Naive thymus-derived CD8-positive, alpha-beta T cell (primary cell): ENCODE measurements around the gene RGR. TPM values are rescaled to one million over a fixed set of nuclear protein-coding genes. Genes with fewer than 3 reads are reported as not detected.

ENCODE experiments used
- ATAC-seq, 2 donors: fragments of 150-1000 bp; cut with Tn5 transposase in 1 of 2; sonication (Bioruptor Pico), chemical (Tn5 transposase) in 1 of 2; 1 replicate in 1 of 2; 2 replicates in 1 of 2; pipeline ENCODE4 v1.10.0; 2021; ENCODE audit warnings: mild to moderate bottlenecking in 2 of 2, moderate library complexity in 2 of 2
- POLR2A ChIA-PET: fragments of 350-600 bp; sonication (Branson Sonifier 250); formaldehyde crosslinking; loops from one replicate; lab custom pipeline; 2021; ENCODE audit warnings: antibody characterized with exemption; lab: Charles Lee
- DNase-seq, 10 donors: peaks; one replicate each; pipeline versions ENCODE4 v3.0.0 to v3.0.0-alpha.2; 2020 to 2022
- H3K27ac Mint-ChIP-seq, 10 donors: one replicate each; pipeline ENCODE4 v1.8.0; 2020 to 2022; ENCODE audit warnings: mild to moderate bottlenecking in 10 of 10, mixed read lengths in 10 of 10, moderate library complexity in 4 of 10, inconsistent platforms in 1 of 10
- H3K27me3 Mint-ChIP-seq, 5 donors: one replicate each; pipeline ENCODE4 v1.8.0; 2021 to 2022; ENCODE audit warnings: mixed read lengths in 5 of 5
- H3K36me3 Mint-ChIP-seq, 3 donors: one replicate each; pipeline ENCODE4 v1.8.0; 2020 to 2022; ENCODE audit warnings: mixed read lengths in 3 of 3, mild to moderate bottlenecking in 2 of 3, inconsistent platforms in 1 of 3
- H3K4me1 Mint-ChIP-seq, 4 donors: one replicate each; pipeline ENCODE4 v1.8.0; 2021 to 2022; ENCODE audit warnings: mixed read lengths in 4 of 4
- H3K4me3 Mint-ChIP-seq, 10 donors: one replicate each; pipeline ENCODE4 v1.8.0; 2020 to 2022; ENCODE audit warnings: mild to moderate bottlenecking in 10 of 10, mixed read lengths in 10 of 10, moderate library complexity in 6 of 10, inconsistent platforms in 1 of 10
- H3K9me3 Mint-ChIP-seq, 9 donors: one replicate each; pipeline ENCODE4 v1.8.0; 2020 to 2022; ENCODE audit warnings: mixed read lengths in 9 of 9, mild to moderate bottlenecking in 3 of 9, inconsistent platforms in 1 of 9, moderate library complexity in 1 of 9
- polyA plus RNA-seq, 3 donors: library from polyadenylated mRNA; unstranded; fragments of 300-500 nt; fragmentation: Illumina TruSeq; gene quantifications; one replicate each; pipeline ENCODE4 v1.2.3, GENCODE V29; 2021
- total RNA-seq, 8 experiments: library from RNA in 2 of 8; stranded (reverse) in 2 of 8; gene quantifications; one replicate each; pipeline ENCODE4 v1.2.3 and lab custom pipeline; 2021 to 2026

Gene RGR
- total and polyA plus RNA-seq, 5 experiments from 2014 or later: not detected

GRCh38 chr10:84248794-84249193 is 3.9 kb downstream of the RGR start:
- Mint-ChIP-seq H3K27me3 (peaks cover 0 to 16% (median 4%) of the 10 kb centered on the region in 5 donors), H3K36me3 (no peaks in the 10 kb centered on the region), H3K27ac (no peak overlapping the region), H3K9me3 (peaks cover 0 to 4% (median 0%) of the 10 kb centered on the region in 9 donors), H3K4me1 (no peaks in the 10 kb centered on the region), H3K4me3 (no peak overlapping the region)
- DNase-seq (no peak), ATAC-seq (no peak)
- POLR2A ChIA-PET: no interaction called here

GRCh38 chr10:84254552-84255478 is 10.0 kb downstream of the RGR start:
- Mint-ChIP-seq H3K27me3 (peaks cover 6 to 27% (median 19%) of the 10 kb centered on the region in 5 donors), H3K4me3 (no peak overlapping the region), H3K27ac (no peak overlapping the region), H3K4me1 (peaks cover 4 to 5% (median 4%) of the 10 kb centered on the region in 4 donors), H3K36me3 (no peaks in the 10 kb centered on the region), H3K9me3 (peaks cover 0 to 4% (median 0%) of the 10 kb centered on the region in 9 donors)
- ATAC-seq (no peak), DNase-seq (no peak)
- POLR2A ChIA-PET: no interaction called here

GRCh38 chr10:84256510-84257342 is 11.9 kb downstream of the RGR start:
- ATAC-seq (peak; percentile 42 to 47), DNase-seq (peak in 8 of 10 donors; percentile 8 to 39 (median 18))
- peaks cover 7 to 34% (median 16%) of the 10 kb centered on the region in 5 donors for H3K27me3 Mint-ChIP-seq
- no peaks in the 10 kb centered on the region for H3K36me3 Mint-ChIP-seq
- POLR2A ChIA-PET: no interaction called here
- H3K4me1 Mint-ChIP-seq: peaks cover 4 to 5% (median 4%) of the 10 kb centered on the region in 4 donors
- peak overlapping the region in 1 of 10 donors; percentile 19 for H3K27ac Mint-ChIP-seq
- H3K9me3 Mint-ChIP-seq: peaks cover 0 to 1% (median 0%) of the 10 kb centered on the region in 9 donors
- peak overlapping the region in 2 of 10 donors; percentile 28 to 49 for H3K4me3 Mint-ChIP-seq

GRCh38 chr10:84257343-84258020 is 12.6 kb downstream of the RGR start:
- no peak overlapping the region for H3K27ac Mint-ChIP-seq

GRCh38 chr10:84258034-84258695 is 13.3 kb downstream of the RGR start:
- ATAC-seq (no peak), DNase-seq (no peak)
- Mint-ChIP-seq H3K27ac (peak overlapping the region in 1 of 10 donors; percentile 26), H3K27me3 (peaks cover 9 to 41% (median 22%) of the 10 kb centered on the region in 5 donors), H3K36me3 (no peaks in the 10 kb centered on the region), H3K4me1 (peaks cover 4 to 5% (median 4%) of the 10 kb centered on the region in 4 donors), H3K9me3 (no peaks in the 10 kb centered on the region), H3K4me3 (no peak overlapping the region)
- POLR2A ChIA-PET: no interaction called here

More at GRCh38 chr10:84257343-84258020, 12.6 kb downstream of the RGR start:
- DNase-seq (no peak), ATAC-seq (no peak)
- no peaks in the 10 kb centered on the region for H3K9me3 Mint-ChIP-seq
- H3K36me3 Mint-ChIP-seq: no peaks in the 10 kb centered on the region
- peaks cover 4 to 5% (median 4%) of the 10 kb centered on the region in 4 donors for H3K4me1 Mint-ChIP-seq
- peak overlapping the region in 2 of 10 donors; percentile 28 to 49 for H3K4me3 Mint-ChIP-seq
- POLR2A ChIA-PET: no interaction called here
- peaks cover 7 to 34% (median 20%) of the 10 kb centered on the region in 5 donors for H3K27me3 Mint-ChIP-seq

GRCh38 chr10:84261236-84261915 is 16.5 kb downstream of the RGR start:
- POLR2A ChIA-PET: no interaction called here
- DNase-seq: no peak
- Mint-ChIP-seq H3K9me3 (no peaks in the 10 kb centered on the region), H3K36me3 (no peaks in the 10 kb centered on the region), H3K4me3 (no peak overlapping the region), H3K4me1 (peaks cover 6 to 11% (median 8%) of the 10 kb centered on the region in 4 donors), H3K27ac (no peak overlapping the region), H3K27me3 (peaks cover 18 to 53% (median 29%) of the 10 kb centered on the region in 5 donors)
- ATAC-seq: no peak

- Mint-ChIP-seq H3K36me3 (no peaks in the 10 kb centered on the region), H3K4me1 (peaks cover 2 to 10% (median 5%) of the 10 kb centered on the region in 4 donors), H3K4me3 (no peak overlapping the region), H3K9me3 (no peaks in the 10 kb centered on the region), H3K27ac (peak overlapping the region in 1 of 10 donors; percentile 61), H3K27me3 (peaks cover 18 to 46% (median 26%) of the 10 kb centered on the region in 5 donors)
- POLR2A ChIA-PET: interaction anchor here (1.2 kb wide), 1 partner anchor 275 kb away, joined by 3 read pairs; no protein-coding TSS in a partner anchor
- no peak for ATAC-seq
- DNase-seq: no peak
Observed at GRCh38 chr10:84262190-84262956, 17.5 kb downstream of the RGR start.

GRCh38 chr10:84263716-84264115 is 18.9 kb downstream of the RGR start:
- POLR2A ChIA-PET: interaction anchor here (1.2 kb wide), 1 partner anchor 273 kb away, joined by 3 read pairs; no protein-coding TSS in a partner anchor
- H3K4me1 Mint-ChIP-seq: peaks cover 7 to 17% (median 8%) of the 10 kb centered on the region in 4 donors
- ATAC-seq: no peak
- no peak overlapping the region for H3K4me3 Mint-ChIP-seq
- no peaks in the 10 kb centered on the region for H3K36me3 Mint-ChIP-seq
- no peaks in the 10 kb centered on the region for H3K9me3 Mint-ChIP-seq
- no peak for DNase-seq
- H3K27me3 Mint-ChIP-seq: peaks cover 14 to 34% (median 25%) of the 10 kb centered on the region in 5 donors
- H3K27ac Mint-ChIP-seq: no peak overlapping the region

- Mint-ChIP-seq H3K27ac (peak overlapping the region in 2 of 10 donors; percentile 4 to 5), H3K36me3 (no peaks in the 10 kb centered on the region), H3K9me3 (no peaks in the 10 kb centered on the region), H3K27me3 (peaks cover 12 to 34% (median 21%) of the 10 kb centered on the region in 5 donors), H3K4me1 (peaks cover 7 to 17% (median 8%) of the 10 kb centered on the region in 4 donors), H3K4me3 (no peak overlapping the region)
- POLR2A ChIA-PET: no interaction called here
- ATAC-seq (peak; percentile 96 to 99), DNase-seq (peak; percentile 42 to 78 (median 65))
Observed at GRCh38 chr10:84264611-84265141, 19.8 kb downstream of the RGR start.

- DNase-seq: no peak
- Mint-ChIP-seq H3K36me3 (no peaks in the 10 kb centered on the region), H3K4me1 (peaks cover 7 to 17% (median 8%) of the 10 kb centered on the region in 4 donors)
Observed at GRCh38 chr10:84265418-84265817, 20.6 kb downstream of the RGR start.

More at GRCh38 chr10:84265418-84265817, 20.6 kb downstream of the RGR start:
- POLR2A ChIA-PET: no interaction called here
- H3K9me3 Mint-ChIP-seq: no peaks in the 10 kb centered on the region
- ATAC-seq: no peak
- H3K4me3 Mint-ChIP-seq: no peak overlapping the region
- H3K27ac Mint-ChIP-seq: peak overlapping the region in 3 of 10 donors; percentile 7 to 82 (median 67)
- peaks cover 10 to 34% (median 21%) of the 10 kb centered on the region in 5 donors for H3K27me3 Mint-ChIP-seq
